Gastrocnemius medialis (tissue), 4 donors: ENCODE measurements around the gene BMPR1B.

ENCODE experiments used
- POLR2A ChIP-seq, 2 donors: fragments of 450-650 bp; IDR thresholded peaks; one replicate each; pipeline ENCODE4 v1.6.1; 2017; ENCODE audit warnings: antibody characterized with exemption in 2 of 2, mild to moderate bottlenecking in 2 of 2, moderate library complexity in 2 of 2
- TF ChIP-seq, protein P1 (sequence below), 5 experiments: fragments of 450-650 bp in 3 of 5; fragments of 200-600 bp in 2 of 5; sonication (generic) in 2 of 5; IDR thresholded peaks in 4 of 5; conservative IDR thresholded peaks in 1 of 5; 1 replicate in 4 of 5; 2 replicates in 1 of 5; pipeline ENCODE4 v1.5.1; 2016 to 2019; ENCODE audit warnings: antibody characterized with exemption in 5 of 5, mild to moderate bottlenecking in 3 of 5, moderate library complexity in 3 of 5

DNA sequence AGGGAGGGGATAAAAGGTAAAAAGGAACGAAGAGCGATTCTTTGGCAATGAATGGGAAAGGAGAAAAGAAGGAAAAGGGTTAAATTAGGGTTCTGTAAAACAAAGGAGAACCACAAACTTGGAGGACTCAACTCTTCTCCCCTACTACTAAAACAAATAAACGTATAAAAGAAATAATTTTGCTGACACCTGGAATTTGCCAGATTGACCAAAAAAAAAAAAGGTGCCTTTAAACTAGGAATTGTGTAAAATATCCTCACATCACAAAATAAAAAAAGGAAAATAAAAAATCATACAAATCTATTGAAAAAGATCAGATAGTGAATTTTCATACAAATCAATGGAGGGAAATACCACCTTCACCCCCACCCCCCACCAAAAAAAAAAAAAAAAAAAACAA is 129.3 kb downstream of the BMPR1B start:
- TF ChIP-seq, protein P1, sequence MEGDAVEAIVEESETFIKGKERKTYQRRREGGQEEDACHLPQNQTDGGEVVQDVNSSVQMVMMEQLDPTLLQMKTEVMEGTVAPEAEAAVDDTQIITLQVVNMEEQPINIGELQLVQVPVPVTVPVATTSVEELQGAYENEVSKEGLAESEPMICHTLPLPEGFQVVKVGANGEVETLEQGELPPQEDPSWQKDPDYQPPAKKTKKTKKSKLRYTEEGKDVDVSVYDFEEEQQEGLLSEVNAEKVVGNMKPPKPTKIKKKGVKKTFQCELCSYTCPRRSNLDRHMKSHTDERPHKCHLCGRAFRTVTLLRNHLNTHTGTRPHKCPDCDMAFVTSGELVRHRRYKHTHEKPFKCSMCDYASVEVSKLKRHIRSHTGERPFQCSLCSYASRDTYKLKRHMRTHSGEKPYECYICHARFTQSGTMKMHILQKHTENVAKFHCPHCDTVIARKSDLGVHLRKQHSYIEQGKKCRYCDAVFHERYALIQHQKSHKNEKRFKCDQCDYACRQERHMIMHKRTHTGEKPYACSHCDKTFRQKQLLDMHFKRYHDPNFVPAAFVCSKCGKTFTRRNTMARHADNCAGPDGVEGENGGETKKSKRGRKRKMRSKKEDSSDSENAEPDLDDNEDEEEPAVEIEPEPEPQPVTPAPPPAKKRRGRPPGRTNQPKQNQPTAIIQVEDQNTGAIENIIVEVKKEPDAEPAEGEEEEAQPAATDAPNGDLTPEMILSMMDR (IDR thresholded peaks at IDR 0.05 in 4 of 5, conservative IDR thresholded peaks at IDR 0.05 in 1 of 5): no peak
- no peak for TF ChIP-seq POLR2A (IDR thresholded peaks at IDR 0.05)
